Glutamatergic neuron (in vitro differentiated cells): ENCODE data around the gene EXOC7. TPM values are rescaled to one million over a fixed set of nuclear protein-coding genes. Genes with fewer than 3 reads are reported as not detected.
A peak's percentile ranks its signal among the peaks of the same experiment; 100 is the strongest.

Experiments
- DNase-seq: peaks from one replicate; pipeline ENCODE4 v3.0.0; 2022
- H3K27ac Mint-ChIP-seq: one replicate; pipeline ENCODE4 v1.8.0; 2020; ENCODE audit warnings: mild to moderate bottlenecking, mixed read lengths, inconsistent platforms; ENCODE audit not compliant: unreplicated experiment
- H3K27me3 Mint-ChIP-seq: one replicate; pipeline ENCODE4 v1.8.0; 2020; ENCODE audit warnings: mild to moderate bottlenecking, moderate library complexity, mixed read lengths, inconsistent platforms; ENCODE audit not compliant: unreplicated experiment
- H3K36me3 Mint-ChIP-seq: one replicate; pipeline ENCODE4 v1.8.0; 2020; ENCODE audit warnings: mild to moderate bottlenecking, mixed read lengths, inconsistent platforms; ENCODE audit not compliant: unreplicated experiment
- H3K4me1 Mint-ChIP-seq: one replicate; pipeline ENCODE4 v1.8.0; 2020; ENCODE audit warnings: mild to moderate bottlenecking, low read depth, mixed read lengths, inconsistent platforms; ENCODE audit not compliant: unreplicated experiment
- H3K4me3 Mint-ChIP-seq: one replicate; pipeline ENCODE4 v1.8.0; 2020; ENCODE audit warnings: mild to moderate bottlenecking, mixed read lengths, inconsistent platforms; ENCODE audit not compliant: unreplicated experiment
- H3K9me3 Mint-ChIP-seq: one replicate; pipeline ENCODE4 v1.8.0; 2020; ENCODE audit warnings: mild to moderate bottlenecking, moderate library complexity, mixed read lengths, inconsistent platforms; ENCODE audit not compliant: unreplicated experiment
- total RNA-seq: library from RNA; stranded (reverse); fragmentation: NEBNext Ultra II Directional; extraction: Animal tissue kit (Norgen Biotek cat#: 25700); gene quantifications from one replicate; pipeline ENCODE4 v1.2.1, GENCODE V29; 2021; ENCODE audit not compliant: unreplicated experiment
- TF ChIP-seq, protein P1 (sequence below): fragments of 200-600 bp; sonication (generic); IDR thresholded peaks from one replicate; pipeline ENCODE4 v1.5.0; 2021; ENCODE audit not compliant: partially characterized antibody, unreplicated experiment

The EXOC7 gene
- total RNA-seq, 1 donor from 2014 or later = 249 TPM

GRCh38 chr17:76076146-76076764, 27.3 kb downstream of the EXOC7 start:
- Mint-ChIP-seq H3K4me1 (peaks cover 9% of the 10 kb centered on the region), H3K27ac (no peak overlapping the region), H3K36me3 (no peaks in the 10 kb centered on the region), H3K27me3 (peaks cover 33% of the 10 kb centered on the region), H3K4me3 (no peak overlapping the region), H3K9me3 (peaks cover 11% of the 10 kb centered on the region)
- DNase-seq = no peak
- TF ChIP-seq, protein P1, sequence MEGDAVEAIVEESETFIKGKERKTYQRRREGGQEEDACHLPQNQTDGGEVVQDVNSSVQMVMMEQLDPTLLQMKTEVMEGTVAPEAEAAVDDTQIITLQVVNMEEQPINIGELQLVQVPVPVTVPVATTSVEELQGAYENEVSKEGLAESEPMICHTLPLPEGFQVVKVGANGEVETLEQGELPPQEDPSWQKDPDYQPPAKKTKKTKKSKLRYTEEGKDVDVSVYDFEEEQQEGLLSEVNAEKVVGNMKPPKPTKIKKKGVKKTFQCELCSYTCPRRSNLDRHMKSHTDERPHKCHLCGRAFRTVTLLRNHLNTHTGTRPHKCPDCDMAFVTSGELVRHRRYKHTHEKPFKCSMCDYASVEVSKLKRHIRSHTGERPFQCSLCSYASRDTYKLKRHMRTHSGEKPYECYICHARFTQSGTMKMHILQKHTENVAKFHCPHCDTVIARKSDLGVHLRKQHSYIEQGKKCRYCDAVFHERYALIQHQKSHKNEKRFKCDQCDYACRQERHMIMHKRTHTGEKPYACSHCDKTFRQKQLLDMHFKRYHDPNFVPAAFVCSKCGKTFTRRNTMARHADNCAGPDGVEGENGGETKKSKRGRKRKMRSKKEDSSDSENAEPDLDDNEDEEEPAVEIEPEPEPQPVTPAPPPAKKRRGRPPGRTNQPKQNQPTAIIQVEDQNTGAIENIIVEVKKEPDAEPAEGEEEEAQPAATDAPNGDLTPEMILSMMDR = no peak

DNA sequence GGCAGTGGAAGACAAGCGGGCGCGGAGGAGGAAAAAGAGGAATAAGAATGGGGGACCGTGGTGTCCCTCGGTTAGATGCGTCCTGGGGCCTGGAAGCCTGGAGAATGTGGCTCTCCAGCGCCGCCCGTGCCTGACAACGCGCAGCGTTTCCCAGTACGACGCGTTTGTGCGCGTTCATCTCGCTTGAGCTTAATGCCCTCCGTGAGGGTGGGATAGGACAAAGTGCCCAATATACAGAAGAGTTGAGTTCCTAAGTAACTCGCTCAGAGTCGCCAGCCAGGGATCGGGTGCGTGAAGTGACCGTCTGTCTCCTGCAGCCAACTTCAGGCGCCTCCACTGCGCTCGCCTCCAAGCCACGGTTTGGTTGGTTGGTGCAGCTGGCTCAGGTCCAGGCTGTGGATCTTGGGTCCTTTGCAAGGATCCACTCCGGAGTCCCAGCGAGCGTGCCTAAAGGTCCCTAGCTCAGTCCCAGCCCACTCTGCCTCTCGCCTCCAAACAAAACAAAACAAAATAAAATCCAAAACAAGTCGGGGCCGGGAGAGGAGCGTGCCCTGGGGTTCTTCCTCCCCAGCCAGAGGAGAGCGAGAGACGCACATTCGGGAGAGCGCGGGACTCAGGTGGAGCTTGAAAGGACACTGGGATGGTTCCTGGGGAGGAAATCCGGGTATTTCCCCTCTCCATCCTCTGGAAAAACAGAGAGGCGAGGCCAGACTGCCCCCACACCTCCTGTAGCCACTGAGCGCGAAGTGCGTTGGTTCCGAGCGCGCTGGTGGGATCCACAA, 28.0 kb downstream of the EXOC7 start:
- TF ChIP-seq, protein P1 = no peak
- Mint-ChIP-seq H3K36me3 (no peaks in the 10 kb centered on the region), H3K4me3 (peak overlapping the region; percentile 57), H3K9me3 (peaks cover 8% of the 10 kb centered on the region), H3K27me3 (peaks cover 28% of the 10 kb centered on the region), H3K4me1 (peaks cover 10% of the 10 kb centered on the region), H3K27ac (no peak overlapping the region)
- DNase-seq = peak; percentile 47

DNA sequence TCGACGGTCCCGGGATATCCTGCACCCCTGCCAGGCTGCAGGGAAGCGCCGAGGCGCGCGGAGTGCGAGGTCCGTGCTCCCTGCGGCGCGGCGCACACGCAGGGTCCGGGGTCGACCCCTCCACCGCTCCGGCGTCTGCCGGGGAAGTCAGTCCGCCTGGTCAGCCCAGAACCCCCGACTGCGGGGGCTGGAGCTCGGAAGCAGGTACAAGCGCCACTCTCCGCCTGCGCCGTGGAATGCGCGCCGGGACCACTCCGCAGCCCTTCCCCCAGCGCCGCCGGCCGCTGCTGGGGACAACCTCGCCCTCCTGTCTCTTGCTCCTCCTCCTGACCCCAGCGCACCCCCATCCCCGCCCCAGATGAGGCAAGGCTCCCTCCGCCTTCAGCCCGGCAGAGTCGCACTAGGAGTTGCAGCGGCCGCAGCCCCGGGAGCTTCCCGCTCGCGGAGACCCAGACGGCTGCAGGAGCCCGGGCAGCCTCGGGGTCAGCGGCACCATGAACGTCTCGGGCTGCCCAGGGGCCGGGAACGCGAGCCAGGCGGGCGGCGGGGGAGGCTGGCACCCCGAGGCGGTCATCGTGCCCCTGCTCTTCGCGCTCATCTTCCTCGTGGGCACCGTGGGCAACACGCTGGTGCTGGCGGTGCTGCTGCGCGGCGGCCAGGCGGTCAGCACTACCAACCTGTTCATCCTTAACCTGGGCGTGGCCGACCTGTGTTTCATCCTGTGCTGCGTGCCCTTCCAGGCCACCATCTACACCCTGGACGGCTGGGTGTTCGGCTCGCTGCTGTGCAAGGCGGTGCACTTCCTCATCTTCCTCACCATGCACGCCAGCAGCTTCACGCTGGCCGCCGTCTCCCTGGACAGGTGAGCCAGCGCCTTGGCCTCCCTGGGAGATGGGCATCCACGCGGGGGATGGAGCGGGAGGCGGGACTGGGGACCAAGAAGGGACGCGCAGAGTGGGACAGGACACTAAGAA, 28.9 kb downstream of the EXOC7 start, which contains the start of gene GALR2:
TSS of gene GALR2 (plus strand) at position 392 of the 974 bp plus-strand sequence. CDS start at position 495, 103 bp downstream.
- H3K9me3 Mint-ChIP-seq = peaks cover 8% of the 10 kb centered on the region
- H3K4me1 Mint-ChIP-seq = peaks cover 10% of the 10 kb centered on the region
- DNase-seq = peak; percentile 47
- TF ChIP-seq, protein P1 = no peak
- no peak within 1 kb of the TSS for H3K27ac Mint-ChIP-seq
- peak within 1 kb of the TSS; percentile 80 for H3K4me3 Mint-ChIP-seq
- H3K36me3 Mint-ChIP-seq = no peaks in the 10 kb centered on the region
- peaks cover 28% of the 10 kb centered on the region for H3K27me3 Mint-ChIP-seq

GRCh38 chr17:76072148-76072858, 31.3 kb downstream of the EXOC7 start, which contains the start of gene SRP68:
Gene SRP68 (minus strand): TSS chr17:76072517. CDS start chr17:76072491, 26 bp downstream.
- Mint-ChIP-seq H3K27ac (peak within 1 kb of the TSS; percentile 80), H3K36me3 (no peaks in the 10 kb centered on the region)
- TF ChIP-seq, protein P1 = no peak

More at GRCh38 chr17:76072148-76072858, 31.3 kb downstream of the EXOC7 start, which contains the start of gene SRP68:
- peaks cover 9% of the 10 kb centered on the region for H3K4me1 Mint-ChIP-seq
- H3K27me3 Mint-ChIP-seq = peaks cover 16% of the 10 kb centered on the region
- peak; percentile 96 for DNase-seq
- peaks cover 5% of the 10 kb centered on the region for H3K9me3 Mint-ChIP-seq
- H3K4me3 Mint-ChIP-seq = peak within 1 kb of the TSS; percentile 93
